Heart left ventricle (tissue), 16 donors: ENCODE data around the gene CYTH1. TPM values are rescaled to one million over a fixed set of nuclear protein-coding genes. Genes with fewer than 3 reads are reported as not detected.

Experiments
- ATAC-seq, 4 donors: fragments of 200-7000 bp; cut with Tn5 transposase; one replicate each; pipeline ENCODE4 v1.9.1; 2020 to 2022; ENCODE audit warnings: moderate library complexity in 4 of 4, mild to moderate bottlenecking in 3 of 4, moderate number of reproducible peaks in 1 of 4
- DNase-seq, 5 donors: peaks; one replicate each; pipeline ENCODE4 v3.0.0-alpha.2; 2020
- H3K27ac ChIP-seq, 12 donors: fragments of 200-600 bp; sonication (generic) in 4 of 12; one replicate each; pipeline versions ENCODE4 v1.5.0 to v1.8.0; 2016 to 2022; ENCODE audit warnings: mild to moderate bottlenecking in 2 of 12
- H3K27me3 ChIP-seq, 9 donors: fragments of 200-600 bp; sonication (generic) in 2 of 9; one replicate each; pipeline versions ENCODE4 v1.5.1 to v1.8.0; 2016 to 2022; ENCODE audit warnings: mild to moderate bottlenecking in 3 of 9
- H3K36me3 ChIP-seq, 9 donors: fragments of 200-600 bp; sonication (generic) in 2 of 9; one replicate each; pipeline versions ENCODE4 v1.5.0 to v1.8.0; 2018 to 2022; ENCODE audit warnings: mild to moderate bottlenecking in 2 of 9
- H3K4me1 ChIP-seq, 12 donors: fragments of 200-600 bp; sonication (generic) in 4 of 12; one replicate each; pipeline versions ENCODE4 v1.5.0 to v1.8.0; 2016 to 2022; ENCODE audit warnings: mild to moderate bottlenecking in 3 of 12
- H3K4me3 ChIP-seq, 12 donors: fragments of 200-600 bp; sonication (generic) in 4 of 12; one replicate each; pipeline versions ENCODE4 v1.5.0 to v1.8.0; 2017 to 2022; ENCODE audit warnings: mild to moderate bottlenecking in 9 of 12, moderate library complexity in 4 of 12
- H3K9me3 ChIP-seq, 12 donors: fragments of 200-600 bp; sonication (generic) in 4 of 12; one replicate each; pipeline versions ENCODE4 v1.5.0 to v1.8.0; 2016 to 2022; ENCODE audit warnings: mild to moderate bottlenecking in 1 of 12
- CTCF ChIP-seq, 12 donors: fragments of 200-600 bp; sonication (generic) in 4 of 12; IDR thresholded peaks; one replicate each; pipeline versions ENCODE4 v1.5.0 to v1.8.0; 2018 to 2022; ENCODE audit warnings: antibody characterized with exemption in 12 of 12, mild to moderate bottlenecking in 5 of 12
- POLR2A ChIP-seq, 2 donors: fragments of 450-650 bp; IDR thresholded peaks; one replicate each; pipeline ENCODE4 v1.6.1; 2017; ENCODE audit warnings: antibody characterized with exemption in 2 of 2, mild to moderate bottlenecking in 2 of 2, moderate library complexity in 2 of 2
- WGBS, 4 donors: extraction: QIAGEN DNeasy Blood & Tissue Kit in 2 of 4; methylation state at CpG; one replicate each; pipeline versions ENCODE4 v1.1.5 to v1.1.7; 2013 to 2018; 5-methylcytosine and 5-hydroxymethylcytosine counted together
- intact Hi-C, 10 donors: fragments of 100-400 bp; cut with DNase I; formaldehyde crosslinking; loops; one replicate each; pipeline versions ENCODE4 v1.11.1 to v1.14.2; 2022
- polyA plus RNA-seq, 2 donors: library from polyadenylated mRNA; stranded (reverse); fragments of 200-250 nt; gene quantifications; one replicate each; pipeline ENCODE4 v1.2.3, GENCODE V29; 2013
- total RNA-seq, 9 donors: library from RNA; depleted of rRNA in 2 of 9; stranded (reverse); fragments of >200 nt in 2 of 9; fragmentation: NEBNext Ultra II Directional in 3 of 9; extraction: Animal tissue kit (Norgen Biotek cat#: 25700) in 3 of 9; gene quantifications; one replicate each; pipeline versions ENCODE4 v1.1.0 to v1.2.4, GENCODE V29; 2016 to 2023
- donor health status: ischemic (EF 13 %, LVEDD 7.1; RV severe dilation, severe dysfunction).
- donor health status: healthy with polysubstance abuse.
- donor health status: DM: no; HTN: yes; CAD: no.
- donor health status: DM: no; HTN: no; CAD: no.
- donor health status: ischemic (EF 25% LVEDD 6.9; RV normal size, moderate dysfunction).
- donor health status: ischemic (EF 25% LVEDD 5.7; RV mildly dilated, moderate dysfunction).
- donor health status: healthy.
- donor health status: DM: yes; HTN: yes; CAD: no.
- donor health status: ischemic (EF 35%, LVEDD 5.7; RV mildly dilated, moderate dysfunction).
- donor health status: nonischemic (EF 11% LVEDD 7.7; RV severe dilation, severe dysfunction).
- donor health status: DM: yes; HTN: yes; CAD: no.
- donor health status: PGD.
- donor health status: ischemic (EF 29% LVEDD 5.4; RV normal size, mild dysfunction).
- donor health status: nonischemic (EF 23%, LVEDD 6.1; RV moderate dilation, normal function).

CYTH1 gene
- total and polyA plus RNA-seq, 11 donors, result 20.0 to 59.1 (median 30.9) TPM

DNA sequence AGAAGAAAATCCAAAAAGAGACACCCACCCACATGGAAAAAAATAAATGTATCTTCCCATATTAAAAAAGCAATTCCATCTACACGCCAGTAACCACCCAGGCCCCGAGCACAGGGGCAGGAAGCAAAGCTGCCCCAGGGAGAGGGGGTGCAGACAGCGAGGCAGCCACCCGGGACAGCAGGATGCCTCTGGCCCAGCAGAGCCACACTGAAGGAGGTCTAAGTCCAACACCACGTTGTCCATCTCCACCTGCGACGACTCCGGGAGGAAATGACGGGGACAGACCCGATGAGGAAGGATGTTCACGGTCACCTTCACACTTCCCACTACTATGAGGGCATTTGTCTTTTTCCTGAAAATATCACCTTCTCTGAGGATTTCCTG, 14.4 kb upstream of the CYTH1 start:
- DNase-seq, result no peak

DNA sequence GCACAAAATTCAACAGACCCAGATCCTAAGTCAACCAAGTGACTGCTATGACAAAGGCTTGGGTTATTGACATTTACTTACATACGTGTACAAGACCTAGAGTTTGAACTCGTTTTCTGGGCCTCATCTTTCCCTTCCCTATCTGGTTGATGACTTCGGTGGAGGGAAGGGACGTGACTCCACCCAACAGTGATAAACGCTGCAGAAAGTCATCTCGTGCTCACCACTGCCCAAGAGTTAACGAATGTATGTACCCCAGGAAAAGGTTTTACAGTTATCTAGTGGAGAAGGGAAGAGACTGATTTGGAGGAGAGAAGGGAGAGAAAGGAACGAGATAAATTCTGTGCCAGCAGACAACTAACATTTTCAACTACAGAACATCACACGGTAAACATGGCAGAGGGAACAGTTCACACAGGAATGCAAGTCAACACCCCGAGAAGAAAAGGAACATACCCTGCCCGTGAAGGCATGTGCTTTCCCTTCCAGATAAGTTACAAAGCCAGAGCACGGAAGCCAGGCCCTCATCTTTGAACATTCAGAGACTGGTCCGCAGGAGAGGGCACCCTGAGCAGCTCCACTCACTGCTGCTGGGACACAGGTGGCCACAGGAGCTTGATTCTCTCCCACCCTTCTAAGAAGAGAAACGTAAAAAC, 13.9 kb upstream of the CYTH1 start:
- H3K9me3 ChIP-seq, result no peaks in the 10 kb centered on the region
- peaks cover 0 to 44% (median 18%) of the 10 kb centered on the region in 12 donors for H3K4me1 ChIP-seq
- WGBS, 4 donors, result 44 to 67% (median 52%) methylated on average over 14 of the region's 14 CpGs
- no peak for TF ChIP-seq POLR2A (IDR thresholded peaks at IDR 0.05)
- TF ChIP-seq CTCF (IDR thresholded peaks at IDR 0.05), result no peak
- ATAC-seq (peak; percentile 31 to 86 (median 52)), DNase-seq (peak in 1 of 5 donors; percentile 41)
- intact Hi-C loops, result loop anchor here in 7 of 10 donors (5.0 to 10.0 kb wide), 4 partner anchors 49 to 299 kb away; no protein-coding TSS in a partner anchor
- no peak overlapping the region for H3K4me3 ChIP-seq
- H3K27me3 ChIP-seq, result no peaks in the 10 kb centered on the region
- peak overlapping the region in 8 of 12 donors; percentile 23 to 73 (median 26) for H3K27ac ChIP-seq
- peaks cover 0 to 77% (median 67%) of the 10 kb centered on the region in 9 donors for H3K36me3 ChIP-seq

More for the DNA sequence above, 14.4 kb upstream of the CYTH1 start:
- no peak for TF ChIP-seq POLR2A (IDR thresholded peaks at IDR 0.05)
- no peak for TF ChIP-seq CTCF (IDR thresholded peaks at IDR 0.05)
- ATAC-seq, result no peak
- Histone ChIP-seq H3K36me3 (peaks cover 0 to 82% (median 72%) of the 10 kb centered on the region in 9 donors), H3K4me3 (no peak overlapping the region), H3K9me3 (no peaks in the 10 kb centered on the region), H3K27ac (peak overlapping the region in 8 of 12 donors; percentile 23 to 72 (median 26)), H3K27me3 (no peaks in the 10 kb centered on the region), H3K4me1 (peaks cover 0 to 39% (median 13%) of the 10 kb centered on the region in 12 donors)
- WGBS, 4 donors, result 69 to 79% (median 72%) methylated on average over 11 of the region's 11 CpGs
- intact Hi-C loops, result loop anchor here in 7 of 10 donors (5.0 to 10.0 kb wide), 4 partner anchors 49 to 299 kb away; no protein-coding TSS in a partner anchor

GRCh38 chr17:78794864-78795640, 13.0 kb upstream of the CYTH1 start:
- peak overlapping the region in 1 of 12 donors; percentile 53 for H3K27ac ChIP-seq
- intact Hi-C loops, result loop anchor here in 8 of 10 donors (5.0 to 10.0 kb wide), 5 partner anchors 48 to 298 kb away; no protein-coding TSS in a partner anchor
- H3K27me3 ChIP-seq, result no peaks in the 10 kb centered on the region
- WGBS, 4 donors, result 92 to 97% (median 94%) methylated on average over 22 of the region's 22 CpGs
- H3K4me1 ChIP-seq, result peaks cover 0 to 54% (median 25%) of the 10 kb centered on the region in 12 donors
- TF ChIP-seq CTCF (IDR thresholded peaks at IDR 0.05), result no peak
- TF ChIP-seq POLR2A (IDR thresholded peaks at IDR 0.05), result no peak
- H3K4me3 ChIP-seq, result no peak overlapping the region
- no peaks in the 10 kb centered on the region for H3K9me3 ChIP-seq
- H3K36me3 ChIP-seq, result peaks cover 0 to 68% (median 62%) of the 10 kb centered on the region in 9 donors
- ATAC-seq (no peak), DNase-seq (no peak)

- Histone ChIP-seq H3K36me3 (peaks cover 0 to 63% (median 58%) of the 10 kb centered on the region in 9 donors), H3K9me3 (no peaks in the 10 kb centered on the region), H3K4me3 (no peak overlapping the region), H3K27me3 (no peaks in the 10 kb centered on the region), H3K4me1 (peaks cover 0 to 59% (median 31%) of the 10 kb centered on the region in 12 donors), H3K27ac (peak overlapping the region in 2 of 12 donors; percentile 6 to 11)
- DNase-seq (no peak), ATAC-seq (no peak)
- whole genome bisulfite sequencing, 4 donors, result 84 to 88% (median 87%) methylated on average over 16 of the region's 16 CpGs
- no peak for TF ChIP-seq POLR2A (IDR thresholded peaks at IDR 0.05)
- intact Hi-C loops, result loop anchor here in 3 of 10 donors (5.0 to 10.0 kb wide), 2 partner anchors 72 to 80 kb away; no protein-coding TSS in a partner anchor
Measured at GRCh38 chr17:78794399-78794798, 12.3 kb upstream of the CYTH1 start.
